Hindlimb muscle (tissue), 1 donor: ENCODE results near the gene NPDC1. TPM values are rescaled to one million over a fixed set of nuclear protein-coding genes. Genes with fewer than 3 reads are reported as not detected.

Source experiments
- DNase-seq: peaks from one replicate; pipeline ENCODE4 v3.0.0-alpha.2; 2013
- polyA plus RNA-seq: library from polyadenylated mRNA; unstranded; fragments of 120-200 nt; gene quantifications from one replicate; pipeline ENCODE4 v1.2.1, GENCODE V29; 2013; ENCODE audit not compliant: insufficient read length

NPDC1 gene
- polyA plus RNA-seq, 1 donor = 44.1 TPM

GRCh38 chr9:137023157-137023556 is 22.8 kb downstream of the NPDC1 start:
- DNase-seq = no peak

DNA sequence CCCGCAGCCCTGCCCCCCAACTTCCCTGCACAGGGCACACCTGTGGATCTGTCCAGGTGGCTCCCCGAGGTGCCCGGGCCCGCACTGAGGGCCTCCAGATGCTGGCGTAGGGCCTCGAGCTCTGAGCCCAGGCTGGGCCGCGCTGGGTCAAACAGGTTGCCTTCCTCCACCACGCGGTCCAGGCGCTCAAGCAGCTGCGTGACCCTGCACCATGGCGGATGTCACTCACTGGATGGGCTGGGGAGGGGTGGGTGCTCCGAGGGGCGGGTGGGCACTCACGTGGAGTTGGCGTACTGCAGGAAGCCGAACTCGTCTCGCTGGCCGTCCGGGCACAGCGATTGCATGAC is 23.3 kb downstream of the NPDC1 start:
- no peak for DNase-seq

DNA sequence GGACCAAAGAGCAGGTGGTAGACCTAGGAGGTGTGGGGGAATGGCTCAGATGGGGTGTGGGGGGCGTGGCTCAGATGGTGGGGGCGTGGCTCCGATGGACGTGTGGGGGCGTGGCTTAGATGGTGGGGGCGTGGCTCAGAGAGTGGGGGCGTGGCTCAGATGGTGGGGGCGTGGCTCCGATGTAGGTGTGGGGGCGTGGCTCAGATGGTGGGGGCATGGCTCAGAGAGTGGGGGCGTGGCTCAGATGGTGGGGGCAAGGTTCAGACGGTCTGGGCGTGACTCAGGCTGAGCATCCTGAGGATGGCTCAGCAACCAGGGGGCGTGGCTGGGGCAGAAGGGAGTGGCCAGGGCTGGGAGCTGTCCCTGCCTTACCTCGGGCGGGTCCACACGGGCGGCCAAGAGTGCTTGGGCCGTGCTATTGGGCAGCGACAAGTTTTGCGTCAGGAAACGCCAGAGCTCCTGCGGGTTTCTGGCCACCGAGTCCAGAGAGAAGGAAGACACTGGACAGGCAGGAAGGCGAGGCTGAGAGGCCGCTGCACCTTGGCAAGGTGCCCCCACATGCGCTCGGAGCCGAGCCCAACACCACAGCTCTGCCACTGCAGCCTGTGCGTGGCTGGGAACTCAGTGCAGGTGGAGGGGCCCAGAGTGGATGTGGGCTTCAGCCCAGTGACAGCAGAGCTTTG is 23.9 kb downstream of the NPDC1 start:
- no peak for DNase-seq

- DNase-seq = no peak
Measured at GRCh38 chr9:137021568-137021978, 24.4 kb downstream of the NPDC1 start.

- no peak for DNase-seq
Measured at GRCh38 chr9:137020771-137021567, 25.0 kb downstream of the NPDC1 start.

DNA sequence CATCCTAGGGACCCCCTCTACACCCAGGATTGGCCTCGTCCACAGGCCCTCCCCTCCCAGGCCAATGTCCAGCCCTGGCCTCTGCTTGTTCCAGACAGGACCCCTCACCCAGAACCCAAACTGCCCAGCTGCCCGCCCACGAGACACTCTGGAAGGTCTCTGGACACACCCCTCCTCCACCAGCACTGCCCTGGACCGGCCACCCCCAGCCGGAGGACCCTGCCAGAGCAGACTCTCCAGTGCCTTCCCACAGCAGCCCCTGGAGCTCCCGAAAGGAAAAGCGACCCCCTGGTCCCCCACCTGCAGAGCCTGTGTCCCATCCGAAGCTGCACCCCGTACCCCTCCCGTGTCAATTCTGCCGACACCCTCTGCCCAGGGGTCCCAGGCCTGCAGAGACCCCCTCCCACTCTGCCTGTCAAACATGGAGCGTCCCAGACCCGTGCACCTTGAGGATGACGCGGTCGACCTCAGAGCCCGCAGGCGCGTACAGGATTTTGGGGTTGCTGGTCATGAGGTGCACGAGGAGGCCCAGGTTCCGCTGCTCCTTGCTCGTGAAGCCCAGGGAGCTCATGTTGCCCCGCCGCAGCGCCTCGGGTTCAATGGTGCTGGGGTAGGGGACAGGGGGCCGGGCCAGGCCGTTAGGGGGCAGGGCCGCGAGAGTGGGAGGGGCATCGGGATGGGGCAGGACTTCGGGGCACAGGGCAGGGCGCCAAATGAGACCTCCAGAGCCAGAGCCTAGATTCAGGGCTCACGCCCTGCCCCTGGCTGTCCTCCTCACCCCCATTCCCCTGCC is 25.9 kb downstream of the NPDC1 start:
- no peak for DNase-seq

- DNase-seq = no peak
Measured at GRCh38 chr9:137018761-137019559, 27.0 kb downstream of the NPDC1 start.

- no peak for DNase-seq
Measured at GRCh38 chr9:137017791-137018497, 28.0 kb downstream of the NPDC1 start.

- DNase-seq = no peak
Measured at GRCh38 chr9:137017071-137017470, 28.9 kb downstream of the NPDC1 start.

DNA sequence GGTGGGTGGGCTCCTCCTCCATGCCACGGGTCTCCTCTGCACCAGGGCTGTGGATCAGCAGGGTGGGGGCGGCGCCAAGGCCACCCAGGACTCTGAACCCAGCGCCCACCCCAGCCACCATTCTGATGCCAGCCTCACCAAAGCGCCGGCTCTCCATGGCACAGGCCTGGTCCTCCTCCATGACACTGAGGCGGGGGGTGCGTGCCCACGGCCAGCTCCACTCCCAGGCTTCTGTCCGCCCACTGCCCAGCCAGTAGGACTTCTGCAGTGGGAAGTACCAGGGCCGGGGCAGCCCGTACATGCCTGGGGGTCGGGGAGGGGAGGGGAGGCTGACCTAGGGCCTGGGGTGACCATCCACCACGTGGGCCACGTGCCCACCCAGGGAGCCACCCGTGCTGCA is 29.5 kb downstream of the NPDC1 start:
- no peak for DNase-seq

DNA sequence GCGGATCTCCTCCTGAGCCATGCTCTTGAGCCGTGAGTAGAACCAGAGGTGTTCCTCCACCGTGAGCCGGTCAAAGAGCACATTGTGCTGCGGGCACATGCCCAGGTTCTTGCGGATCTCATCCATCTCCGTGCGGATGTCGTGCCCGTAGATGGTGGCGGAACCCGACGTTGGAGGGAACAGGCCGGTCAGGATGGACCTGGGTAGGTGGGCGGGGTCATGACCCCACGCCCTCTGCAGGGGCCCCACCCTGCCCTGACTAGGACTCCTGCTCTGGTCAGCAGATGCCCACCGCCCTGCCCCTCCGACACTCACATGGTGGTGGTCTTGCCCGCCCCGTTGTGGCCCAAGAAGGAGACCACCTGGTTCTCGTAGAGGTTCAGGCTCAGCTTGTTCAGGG is 30.0 kb downstream of the NPDC1 start:
- DNase-seq = no peak

DNA sequence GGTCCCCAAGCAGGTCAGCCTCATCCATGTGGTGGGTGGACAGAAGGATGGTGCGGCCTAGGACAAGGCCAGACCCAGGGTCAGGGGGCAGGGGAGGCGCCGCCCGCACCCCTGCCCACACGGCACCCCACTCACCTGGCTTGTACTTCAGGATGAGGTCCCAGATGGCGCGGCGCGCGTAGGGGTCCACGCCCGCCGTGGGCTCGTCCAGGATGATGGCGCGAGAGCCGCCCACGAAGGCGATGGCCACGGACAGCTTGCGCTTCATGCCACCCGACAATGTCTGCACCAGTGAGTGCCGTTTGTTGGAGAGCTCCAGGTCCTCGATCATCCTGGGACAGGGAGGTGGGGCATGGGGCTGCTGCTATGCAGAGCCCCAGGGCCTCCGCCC is 30.4 kb downstream of the NPDC1 start:
- no peak for DNase-seq

- no peak for DNase-seq
Measured at GRCh38 chr9:137014776-137015539, 31.0 kb downstream of the NPDC1 start.

DNA sequence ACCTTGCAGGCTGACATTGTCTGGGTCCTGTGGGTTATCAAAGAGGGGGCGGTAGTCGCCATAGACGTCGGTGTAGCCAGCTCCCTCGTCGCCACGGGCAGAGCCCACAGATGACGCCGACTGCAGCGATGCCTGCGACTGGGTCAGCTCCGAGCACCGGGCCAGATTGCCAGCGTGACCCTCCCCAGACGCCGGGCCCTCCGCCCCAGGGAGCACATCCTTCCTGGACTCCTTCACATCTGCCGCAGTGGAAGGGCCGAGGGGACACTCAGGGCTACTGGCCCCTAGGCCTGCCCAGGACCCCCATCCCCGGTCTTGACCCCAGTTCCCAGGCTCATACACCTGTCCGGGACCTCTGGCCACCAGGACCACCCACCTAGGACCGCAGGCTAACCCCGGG is 31.8 kb downstream of the NPDC1 start:
- no peak for DNase-seq

DNA sequence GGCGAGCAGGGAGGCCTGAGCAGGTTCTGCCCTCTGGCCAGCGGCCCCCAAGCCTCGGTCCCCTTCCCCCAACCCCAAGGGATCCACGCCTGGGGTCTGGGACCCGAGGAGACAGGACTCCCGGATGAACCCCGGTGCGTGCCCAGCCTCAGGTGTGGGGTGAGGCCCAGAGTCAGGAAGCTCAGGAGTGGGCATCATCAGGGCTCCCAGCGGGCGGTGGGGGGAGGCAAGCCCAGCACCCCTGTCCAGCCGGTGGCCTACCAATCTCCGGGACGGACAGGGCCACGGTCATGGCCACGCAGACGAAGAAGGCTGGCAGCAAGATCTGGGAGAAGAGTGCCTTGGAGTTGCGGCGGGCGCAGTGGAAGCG is 32.4 kb downstream of the NPDC1 start:
- no peak for DNase-seq

GRCh38 chr9:137012694-137013570 is 33.0 kb downstream of the NPDC1 start:
- no peak for DNase-seq

- no peak for DNase-seq
Measured at GRCh38 chr9:137011907-137012675, 33.9 kb downstream of the NPDC1 start.

DNA sequence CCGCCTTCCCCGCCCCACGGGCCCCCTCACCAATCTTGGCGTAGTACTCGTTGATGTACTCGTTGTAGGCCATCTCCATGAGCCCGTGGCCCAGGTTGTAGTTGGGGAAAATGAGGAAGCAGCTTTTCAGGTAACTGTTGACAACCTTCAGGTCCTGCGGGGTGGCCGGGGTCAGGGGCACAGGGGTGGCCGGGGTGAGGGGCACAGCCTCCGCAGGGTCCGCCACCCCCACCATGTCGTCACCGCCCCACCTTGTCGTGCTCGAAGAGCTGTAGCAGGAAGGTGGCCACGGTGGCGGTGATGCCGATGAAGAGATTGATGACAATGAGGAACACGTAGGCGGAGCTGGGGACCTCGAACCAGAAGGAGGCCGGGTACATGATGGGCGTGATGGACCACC is 34.8 kb downstream of the NPDC1 start:
- DNase-seq = no peak

DNA sequence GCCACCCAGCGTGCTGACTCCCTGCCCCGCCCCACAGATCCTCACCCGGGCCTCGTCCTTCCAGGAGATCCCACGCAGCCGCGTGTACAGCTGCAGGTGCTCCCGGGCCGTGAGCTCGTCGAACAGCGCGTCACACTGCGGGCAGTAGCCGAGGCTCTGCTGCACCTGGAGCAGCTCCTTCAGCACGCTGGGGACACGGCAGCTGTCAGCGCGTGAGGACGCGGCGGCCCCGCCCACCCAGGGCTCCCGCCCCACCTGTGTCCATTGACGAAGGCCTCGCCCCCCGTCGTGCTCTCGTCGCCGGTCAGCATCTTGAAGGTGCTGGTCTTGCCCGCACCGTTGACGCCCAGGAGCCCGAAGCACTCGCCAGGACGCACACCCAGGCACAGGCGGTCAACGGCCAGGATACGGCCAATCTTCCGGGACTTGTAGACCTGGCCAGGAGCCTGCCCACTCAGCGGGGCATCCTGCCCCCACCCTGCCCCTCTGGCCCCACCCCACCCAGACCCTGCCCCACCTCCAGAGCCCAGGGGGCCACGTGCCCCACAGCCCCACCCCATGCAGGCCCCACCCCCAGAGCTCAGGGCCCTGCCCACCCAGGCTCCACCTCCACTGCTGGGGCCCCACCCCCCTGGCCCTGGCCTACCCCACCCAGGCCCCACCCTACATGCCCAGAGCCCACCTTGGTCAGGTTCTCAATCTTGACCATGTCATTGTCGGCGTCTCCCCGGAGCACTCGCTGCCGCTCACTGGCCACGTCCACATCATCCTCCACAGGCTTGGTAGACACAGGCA is 35.8 kb downstream of the NPDC1 start:
- no peak for DNase-seq
